ENCODE results near the gene SBK3.

The SBK3 gene

DNA sequence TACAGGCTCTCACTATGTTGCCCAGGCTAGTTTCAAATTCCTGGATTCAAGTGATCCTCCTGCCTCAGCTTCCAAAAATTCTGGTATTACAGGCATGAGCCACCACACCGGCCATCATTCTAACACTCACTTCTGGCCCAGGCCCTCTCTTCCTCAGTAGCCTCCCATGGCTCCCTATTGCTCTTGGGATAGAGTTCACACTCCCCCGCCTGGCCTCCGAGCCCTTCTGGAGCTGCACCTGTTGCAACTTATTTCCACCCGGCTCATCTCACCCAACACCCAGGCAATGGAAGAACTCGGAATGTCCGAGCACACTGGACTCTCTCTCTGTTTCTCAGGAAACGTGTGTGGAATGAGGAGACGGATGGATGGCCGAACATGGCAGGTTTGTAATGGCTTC lies 9.0 kb upstream of the SBK3 start (continued):
- TF ChIP-seq WT1 (tag by site-specific recombination; IDR thresholded peaks at IDR 0.05): no peak
- TF ChIP-seq, protein P1, sequence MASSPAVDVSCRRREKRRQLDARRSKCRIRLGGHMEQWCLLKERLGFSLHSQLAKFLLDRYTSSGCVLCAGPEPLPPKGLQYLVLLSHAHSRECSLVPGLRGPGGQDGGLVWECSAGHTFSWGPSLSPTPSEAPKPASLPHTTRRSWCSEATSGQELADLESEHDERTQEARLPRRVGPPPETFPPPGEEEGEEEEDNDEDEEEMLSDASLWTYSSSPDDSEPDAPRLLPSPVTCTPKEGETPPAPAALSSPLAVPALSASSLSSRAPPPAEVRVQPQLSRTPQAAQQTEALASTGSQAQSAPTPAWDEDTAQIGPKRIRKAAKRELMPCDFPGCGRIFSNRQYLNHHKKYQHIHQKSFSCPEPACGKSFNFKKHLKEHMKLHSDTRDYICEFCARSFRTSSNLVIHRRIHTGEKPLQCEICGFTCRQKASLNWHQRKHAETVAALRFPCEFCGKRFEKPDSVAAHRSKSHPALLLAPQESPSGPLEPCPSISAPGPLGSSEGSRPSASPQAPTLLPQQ (tag by site-specific recombination; IDR thresholded peaks at IDR 0.05): no peak
- TF ChIP-seq SCRT2 (tag by site-specific recombination; IDR thresholded peaks at IDR 0.05): peak; percentile 62
- TF ChIP-seq ZBTB7A (tag by site-specific recombination; IDR thresholded peaks at IDR 0.05; ENCODE audit: low read depth): no peak
- TF ChIP-seq PATZ1 (tag by site-specific recombination; IDR thresholded peaks at IDR 0.05): no peak

GRCh38 chr19:55553217-55554182 lies 8.2 kb upstream of the SBK3 start:
- Histone ChIP-seq H3K4me1 (ENCODE audit: control insufficient read depth, insufficient read depth, low read length) (peaks cover 9% of the 10 kb centered on the region), H3K4me3 (ENCODE audit: low read depth, low read length) (no peak overlapping the region), H3K9me3 (ENCODE audit: control insufficient read depth, insufficient read depth, low read depth, low read length) (no peaks in the 10 kb centered on the region), H3K27ac (ENCODE audit: extremely low read depth, low read depth, low read length) (no peak overlapping the region), H3K36me3 (ENCODE audit: control insufficient read depth in 2 of 2, insufficient read depth in 1 of 2, low read length in 2 of 2) (no peaks in the 10 kb centered on the region)
- TF ChIP-seq PRDM1 (tag by site-specific recombination; IDR thresholded peaks at IDR 0.05): peak; percentile 81
- TF ChIP-seq ZNF184 (tag by site-specific recombination; IDR thresholded peaks at IDR 0.05): no peak
- TF ChIP-seq ZNF366 (tag by site-specific recombination; conservative IDR thresholded peaks at IDR 0.05): peak; percentile 67
- ChIA-PET POLR2A (interaction anchor here (0.6 to 1.2 kb wide), 2 partner anchors 13 to 21 kb away, joined by 3 read pairs; no protein-coding TSS in a partner anchor), CTCF (interaction anchor here (0.5 to 1.5 kb wide), 3 partner anchors 49 to 93 kb away, joined by 3 to 5 read pairs (median 4); no protein-coding TSS in a partner anchor)

- POLR2A ChIA-PET: interaction anchor here (0.6 to 1.2 kb wide), 5 partner anchors 14 to 762 kb away, joined by 3 to 5 read pairs (median 3); partner anchors contain the start of gene ZSCAN5A
- Histone ChIP-seq H3K4me3 (ENCODE audit: low read depth, low read length) (no peak overlapping the region), H3K27ac (ENCODE audit: extremely low read depth, low read depth, low read length) (no peak overlapping the region), H3K4me1 (ENCODE audit: control insufficient read depth, insufficient read depth, low read length) (peaks cover 9% of the 10 kb centered on the region), H3K9me3 (ENCODE audit: control insufficient read depth, insufficient read depth, low read depth, low read length) (no peaks in the 10 kb centered on the region), H3K36me3 (ENCODE audit: control insufficient read depth in 2 of 2, insufficient read depth in 1 of 2, low read length in 2 of 2) (no peaks in the 10 kb centered on the region)
- CTCF ChIA-PET: interaction anchor here (0.6 to 1.5 kb wide), 3 partner anchors 36 to 92 kb away, joined by 4 to 5 read pairs (median 4); no protein-coding TSS in a partner anchor
- TF ChIP-seq ZBTB11 (tag by site-specific recombination; conservative IDR thresholded peaks at IDR 0.05; ENCODE audit: low read depth) (no peak), ZFP41 (tag by site-specific recombination; IDR thresholded peaks at IDR 0.05; ENCODE audit: borderline replicate concordance) (no peak), KLF1 (tag by site-specific recombination; IDR thresholded peaks at IDR 0.05) (no peak), ZNF76 (tag by site-specific recombination; IDR thresholded peaks at IDR 0.05; ENCODE audit: borderline replicate concordance, low read depth) (no peak), ZNF223 (tag by site-specific recombination; IDR thresholded peaks at IDR 0.05) (no peak), ZNF473 (tag by site-specific recombination; IDR thresholded peaks at IDR 0.05) (no peak), ZNF311 (tag by site-specific recombination; IDR thresholded peaks at IDR 0.05; ENCODE audit: borderline replicate concordance) (no peak), HOXC10 (CRISPR knock-in tag; IDR thresholded peaks at IDR 0.05) (no peak), IKZF3 (tag by site-specific recombination; IDR thresholded peaks at IDR 0.05) (no peak), KLF9 (tag by site-specific recombination; IDR thresholded peaks at IDR 0.05; ENCODE audit: low read depth) (no peak), ZBTB10 (tag by site-specific recombination; IDR thresholded peaks at IDR 0.05) (no peak)
- TF ChIP-seq, protein P2, sequence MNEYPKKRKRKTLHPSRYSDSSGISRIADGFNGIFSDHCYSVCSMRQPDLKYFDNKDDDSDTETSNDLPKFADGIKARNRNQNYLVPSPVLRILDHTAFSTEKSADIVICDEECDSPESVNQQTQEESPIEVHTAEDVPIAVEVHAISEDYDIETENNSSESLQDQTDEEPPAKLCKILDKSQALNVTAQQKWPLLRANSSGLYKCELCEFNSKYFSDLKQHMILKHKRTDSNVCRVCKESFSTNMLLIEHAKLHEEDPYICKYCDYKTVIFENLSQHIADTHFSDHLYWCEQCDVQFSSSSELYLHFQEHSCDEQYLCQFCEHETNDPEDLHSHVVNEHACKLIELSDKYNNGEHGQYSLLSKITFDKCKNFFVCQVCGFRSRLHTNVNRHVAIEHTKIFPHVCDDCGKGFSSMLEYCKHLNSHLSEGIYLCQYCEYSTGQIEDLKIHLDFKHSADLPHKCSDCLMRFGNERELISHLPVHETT (tag by site-specific recombination; IDR thresholded peaks at IDR 0.05): no peak
These were observed 7.3 kb upstream of the SBK3 start for GRCh38 chr19:55552620-55553019.
